Ishikawa (cell line): Measurements from ENCODE around the gene ZNF492.

Experiments
- CEBPB ChIP-seq: IDR thresholded peaks from 2 replicates; pipeline ENCODE4 v1.6.1; 2012
- CREB1 ChIP-seq: IDR thresholded peaks from 2 replicates; pipeline ENCODE4 v1.6.1; 2012; ENCODE audit warnings: low read depth
- EGR1 ChIP-seq: IDR thresholded peaks from 2 replicates; pipeline ENCODE4 v1.6.1; 2012
- EP300 ChIP-seq: IDR thresholded peaks from 2 replicates; pipeline ENCODE4 v1.6.1; 2012; ENCODE audit warnings: borderline replicate concordance
- FOXM1 ChIP-seq: IDR thresholded peaks from 2 replicates; pipeline ENCODE4 v1.6.1; 2012; ENCODE audit warnings: low read depth, borderline replicate concordance
- MAX ChIP-seq: IDR thresholded peaks from 2 replicates; pipeline ENCODE4 v1.6.1; 2012
- NFIC ChIP-seq: IDR thresholded peaks from 2 replicates; pipeline ENCODE4 v1.6.1; 2012
- RAD21 ChIP-seq: IDR thresholded peaks from 2 replicates; pipeline ENCODE4 v1.6.1; 2012; ENCODE audit warnings: low read depth
- REST ChIP-seq: IDR thresholded peaks from 2 replicates; pipeline ENCODE4 v1.6.1; 2012; ENCODE audit warnings: low read depth, mild to moderate bottlenecking
- TAF1 ChIP-seq: IDR thresholded peaks from 2 replicates; pipeline ENCODE4 v1.6.1; 2012; ENCODE audit warnings: low read depth, mild to moderate bottlenecking
- TCF12 ChIP-seq: IDR thresholded peaks from 2 replicates; pipeline ENCODE4 v1.6.1; 2012; ENCODE audit warnings: low read depth
- TEAD4 ChIP-seq: IDR thresholded peaks from 2 replicates; pipeline ENCODE4 v1.6.1; 2012
- USF1 ChIP-seq: IDR thresholded peaks from 2 replicates; pipeline ENCODE4 v1.6.1; 2012
- YY1 ChIP-seq: IDR thresholded peaks from 2 replicates; pipeline ENCODE4 v1.6.1; 2012; ENCODE audit warnings: low read depth
- ZBTB7A ChIP-seq: IDR thresholded peaks from 2 replicates; pipeline ENCODE4 v1.6.1; 2012; ENCODE audit warnings: low read depth

The ZNF492 gene

GRCh38 chr19:22609630-22610029 lies 24.5 kb upstream of the ZNF492 start:
- TF ChIP-seq CREB1 (no peak), TEAD4 (no peak)

GRCh38 chr19:22610121-22610520 lies 24.0 kb upstream of the ZNF492 start:
- no peak for TF ChIP-seq TAF1
- TF ChIP-seq MAX = no peak
- TF ChIP-seq ZBTB7A = no peak
- TF ChIP-seq USF1 = no peak
- no peak for TF ChIP-seq YY1
- TF ChIP-seq CREB1 = no peak
- TF ChIP-seq TEAD4 = no peak
- no peak for TF ChIP-seq CEBPB
- no peak for TF ChIP-seq NFIC
- TF ChIP-seq EP300 = no peak
- TF ChIP-seq RAD21 = no peak

GRCh38 chr19:22612316-22612715 lies 21.8 kb upstream of the ZNF492 start:
- TF ChIP-seq MAX (no peak), CEBPB (no peak), TCF12 (no peak), NFIC (no peak), TEAD4 (no peak), TAF1 (no peak), USF1 (no peak), CREB1 (no peak), ZBTB7A (no peak), FOXM1 (no peak), EP300 (no peak), EGR1 (no peak), REST (no peak), YY1 (no peak), RAD21 (no peak)

GRCh38 chr19:22616659-22617058 lies 17.5 kb upstream of the ZNF492 start:
- TF ChIP-seq NFIC (no peak), CEBPB (no peak), ZBTB7A (no peak), TAF1 (no peak), RAD21 (no peak), MAX (no peak), FOXM1 (no peak), TEAD4 (no peak), TCF12 (no peak), EGR1 (no peak), CREB1 (no peak), YY1 (no peak), REST (no peak), EP300 (no peak), USF1 (no peak)

- TF ChIP-seq FOXM1 (no peak), EP300 (no peak), CEBPB (no peak), EGR1 (no peak), TAF1 (no peak), ZBTB7A (no peak), REST (no peak), TEAD4 (no peak), RAD21 (no peak), USF1 (no peak), NFIC (no peak), YY1 (no peak), MAX (no peak), CREB1 (no peak), TCF12 (no peak)
These were observed 16.4 kb upstream of the ZNF492 start for GRCh38 chr19:22617614-22618320.
